ENCODE data around the gene LTC4S. TPM values are rescaled to one million over a fixed set of nuclear protein-coding genes. Genes with fewer than 3 reads are reported as not detected.

Gene LTC4S
- total RNA-seq, 1 donor, result 1.4 TPM

DNA sequence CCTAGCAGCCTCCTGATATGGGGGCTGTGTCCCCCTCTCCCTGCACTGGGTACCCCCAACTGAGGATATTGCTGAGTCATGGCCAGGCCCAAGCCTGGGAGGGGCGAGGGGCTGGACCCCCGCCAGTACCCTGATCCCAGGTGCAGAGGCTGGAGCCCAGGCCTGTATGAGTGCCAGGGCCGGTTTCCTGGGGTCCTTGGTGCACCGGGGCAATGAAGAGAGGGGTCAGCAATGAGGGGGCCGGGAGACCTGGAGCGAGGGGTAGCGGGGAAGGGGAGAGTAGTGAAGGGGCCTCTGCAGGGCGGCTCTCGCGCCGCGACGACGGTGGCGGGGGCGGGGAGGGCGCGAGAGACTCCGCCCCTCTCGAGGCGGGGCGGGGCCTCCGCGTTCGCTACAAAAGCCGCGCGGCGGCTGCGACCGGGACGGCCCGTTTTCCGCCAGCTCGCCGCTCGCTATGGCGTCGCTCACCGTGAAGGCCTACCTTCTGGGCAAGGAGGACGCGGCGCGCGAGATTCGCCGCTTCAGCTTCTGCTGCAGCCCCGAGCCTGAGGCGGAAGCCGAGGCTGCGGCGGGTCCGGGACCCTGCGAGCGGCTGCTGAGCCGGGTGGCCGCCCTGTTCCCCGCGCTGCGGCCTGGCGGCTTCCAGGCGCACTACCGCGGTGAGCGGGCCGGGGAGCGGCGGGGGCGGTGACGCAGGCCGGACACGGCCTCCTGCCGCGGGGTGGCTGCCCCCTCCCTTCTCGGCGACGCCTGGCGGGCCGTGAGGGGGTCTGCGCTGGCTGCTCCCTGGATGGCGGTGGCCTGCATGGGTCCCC lies 26.9 kb downstream of the LTC4S start, which contains the start of gene SQSTM1:
TSS of gene SQSTM1 (plus strand) at position 423 of the 815 bp plus-strand sequence. CDS start at position 455, 32 bp downstream.
- peaks cover 31% of the 10 kb centered on the region for H3K36me3 ChIP-seq (ENCODE audit: insufficient read depth, low read length)
- peaks cover 43% of the 10 kb centered on the region for H3K4me1 ChIP-seq (ENCODE audit: insufficient read depth, low read length)
- no peaks in the 10 kb centered on the region for H3K27me3 ChIP-seq (ENCODE audit: insufficient read depth, low read length)
- peaks cover 45% of the 10 kb centered on the region for H4K20me1 ChIP-seq (ENCODE audit: insufficient read depth, low read length)
- DNase-seq (ENCODE audit: insufficient read length, low spot score, missing footprints), result peak; percentile 98
- H2AFZ ChIP-seq (ENCODE audit: low read length), result peak within 1 kb of the TSS; percentile 48
- TF ChIP-seq, protein P1, sequence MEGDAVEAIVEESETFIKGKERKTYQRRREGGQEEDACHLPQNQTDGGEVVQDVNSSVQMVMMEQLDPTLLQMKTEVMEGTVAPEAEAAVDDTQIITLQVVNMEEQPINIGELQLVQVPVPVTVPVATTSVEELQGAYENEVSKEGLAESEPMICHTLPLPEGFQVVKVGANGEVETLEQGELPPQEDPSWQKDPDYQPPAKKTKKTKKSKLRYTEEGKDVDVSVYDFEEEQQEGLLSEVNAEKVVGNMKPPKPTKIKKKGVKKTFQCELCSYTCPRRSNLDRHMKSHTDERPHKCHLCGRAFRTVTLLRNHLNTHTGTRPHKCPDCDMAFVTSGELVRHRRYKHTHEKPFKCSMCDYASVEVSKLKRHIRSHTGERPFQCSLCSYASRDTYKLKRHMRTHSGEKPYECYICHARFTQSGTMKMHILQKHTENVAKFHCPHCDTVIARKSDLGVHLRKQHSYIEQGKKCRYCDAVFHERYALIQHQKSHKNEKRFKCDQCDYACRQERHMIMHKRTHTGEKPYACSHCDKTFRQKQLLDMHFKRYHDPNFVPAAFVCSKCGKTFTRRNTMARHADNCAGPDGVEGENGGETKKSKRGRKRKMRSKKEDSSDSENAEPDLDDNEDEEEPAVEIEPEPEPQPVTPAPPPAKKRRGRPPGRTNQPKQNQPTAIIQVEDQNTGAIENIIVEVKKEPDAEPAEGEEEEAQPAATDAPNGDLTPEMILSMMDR (IDR thresholded peaks at IDR 0.05; ENCODE audit: extremely low read depth, low read depth, low read length), result no peak
- H3K4me3 ChIP-seq (ENCODE audit: insufficient read depth, low read length), result peak within 1 kb of the TSS; percentile 97
- peak within 1 kb of the TSS; percentile 86 for H3K4me2 ChIP-seq (ENCODE audit: insufficient read depth, low read length)
- H3K27ac ChIP-seq (ENCODE audit: low read depth, low read length), result peak within 1 kb of the TSS; percentile 86
- H3K9me3 ChIP-seq (ENCODE audit: low read depth, low read length), result no peaks in the 10 kb centered on the region
- H3K79me2 ChIP-seq (ENCODE audit: insufficient read depth, low read length), result peaks cover 59% of the 10 kb centered on the region

DNA sequence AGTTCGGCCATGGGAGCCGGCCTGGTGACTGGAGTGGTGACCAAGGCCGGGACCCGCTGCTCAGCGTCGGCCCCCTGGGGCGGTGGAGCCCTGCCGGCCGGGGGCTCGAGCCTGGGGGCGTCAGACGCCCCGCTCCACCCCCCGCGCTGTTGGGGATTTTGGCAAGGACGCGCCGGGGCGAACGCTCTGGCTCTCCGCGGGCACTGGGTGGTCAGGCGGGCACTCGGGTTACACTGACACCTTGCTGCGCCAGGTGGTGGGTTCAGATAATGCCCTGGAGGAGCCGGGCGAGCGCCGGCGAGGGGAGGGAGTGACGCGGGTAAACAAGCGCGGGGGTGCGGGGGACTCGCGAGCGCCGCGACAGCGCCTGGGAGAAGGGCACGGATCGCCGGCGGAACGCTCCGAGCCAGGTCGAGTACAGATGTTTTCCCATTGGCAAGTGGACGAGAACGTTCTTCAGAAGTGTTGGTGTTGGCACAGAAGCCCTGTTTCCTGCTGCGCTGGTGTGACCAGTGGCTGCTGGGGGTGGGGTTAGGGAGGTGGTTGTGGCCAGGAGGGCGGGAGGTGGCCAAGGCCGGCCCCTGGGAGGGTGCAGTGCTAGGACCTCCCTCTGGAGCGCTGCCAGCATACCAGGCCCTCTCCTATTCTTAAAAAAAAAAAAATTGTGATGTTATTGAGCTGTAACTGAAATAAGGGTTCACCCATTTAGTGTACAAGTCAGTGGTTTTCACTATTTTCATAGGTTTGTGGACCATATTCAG lies 27.7 kb downstream of the LTC4S start:
- Histone ChIP-seq H3K79me2 (ENCODE audit: insufficient read depth, low read length) (peaks cover 62% of the 10 kb centered on the region), H3K9me3 (ENCODE audit: low read depth, low read length) (no peaks in the 10 kb centered on the region), H3K4me1 (ENCODE audit: insufficient read depth, low read length) (peaks cover 43% of the 10 kb centered on the region), H3K27ac (ENCODE audit: low read depth, low read length) (peak overlapping the region; percentile 86), H4K20me1 (ENCODE audit: insufficient read depth, low read length) (peaks cover 52% of the 10 kb centered on the region), H3K27me3 (ENCODE audit: insufficient read depth, low read length) (no peaks in the 10 kb centered on the region), H2AFZ (ENCODE audit: low read length) (no peak overlapping the region), H3K36me3 (ENCODE audit: insufficient read depth, low read length) (peaks cover 38% of the 10 kb centered on the region), H3K4me2 (ENCODE audit: insufficient read depth, low read length) (peak overlapping the region; percentile 86), H3K4me3 (ENCODE audit: insufficient read depth, low read length) (peak overlapping the region; percentile 97)
- TF ChIP-seq, protein P1 (IDR thresholded peaks at IDR 0.05; ENCODE audit: extremely low read depth, low read depth, low read length), result no peak
- DNase-seq (ENCODE audit: insufficient read length, low spot score, missing footprints), result peak; percentile 99

DNA sequence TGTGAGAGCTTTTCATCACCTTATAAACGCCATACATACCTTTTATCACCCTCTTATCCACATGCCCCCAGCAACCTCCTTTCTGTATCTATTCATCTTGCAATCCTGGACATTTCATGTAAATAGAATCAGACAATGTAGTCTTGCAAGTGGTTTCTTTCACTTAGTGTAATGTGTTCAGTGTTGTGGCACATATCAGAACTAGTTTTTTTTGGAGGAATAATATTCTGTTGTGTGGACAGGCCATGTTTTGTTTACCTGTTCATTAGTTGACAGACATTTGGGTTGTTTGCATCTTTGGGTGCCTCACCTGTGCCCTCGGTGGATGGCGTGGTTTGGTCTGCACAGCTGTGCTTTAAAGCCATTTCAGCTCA lies 28.3 kb downstream of the LTC4S start:
- no peaks in the 10 kb centered on the region for H3K9me3 ChIP-seq (ENCODE audit: low read depth, low read length)
- H3K27me3 ChIP-seq (ENCODE audit: insufficient read depth, low read length), result no peaks in the 10 kb centered on the region
- H3K4me3 ChIP-seq (ENCODE audit: insufficient read depth, low read length), result peak overlapping the region; percentile 97
- TF ChIP-seq, protein P1 (IDR thresholded peaks at IDR 0.05; ENCODE audit: extremely low read depth, low read depth, low read length), result no peak
- peak overlapping the region; percentile 3 for H3K27ac ChIP-seq (ENCODE audit: low read depth, low read length)
- H3K4me2 ChIP-seq (ENCODE audit: insufficient read depth, low read length), result peak overlapping the region; percentile 86
- H4K20me1 ChIP-seq (ENCODE audit: insufficient read depth, low read length), result peaks cover 58% of the 10 kb centered on the region
- DNase-seq (ENCODE audit: insufficient read length, low spot score, missing footprints), result no peak
- no peak overlapping the region for H2AFZ ChIP-seq (ENCODE audit: low read length)
- H3K4me1 ChIP-seq (ENCODE audit: insufficient read depth, low read length), result peaks cover 42% of the 10 kb centered on the region
- H3K36me3 ChIP-seq (ENCODE audit: insufficient read depth, low read length), result peaks cover 44% of the 10 kb centered on the region
- peaks cover 67% of the 10 kb centered on the region for H3K79me2 ChIP-seq (ENCODE audit: insufficient read depth, low read length)
